GM23338 (cell line): ENCODE results near the gene AHNAK2. TPM values are rescaled to one million over a fixed set of nuclear protein-coding genes. Genes with fewer than 3 reads are reported as not detected.

Experiments
- ATAC-seq: fragments of 200-7000 bp; cut with Tn5 transposase; 3 replicates; pipeline ENCODE4 v1.9.1; 2020
- DNase-seq: peaks from one replicate; pipeline ENCODE4 v3.0.0-alpha.2; 2015; ENCODE audit warnings: low spot score
- H2AFZ ChIP-seq: fragments of 200-600 bp; sonication (generic); 2 replicates; pipeline ENCODE4 v1.8.0; 2016; ENCODE audit warnings: antibody characterized with exemption, mild to moderate bottlenecking, moderate library complexity
- H3F3A ChIP-seq: fragments of 200-600 bp; sonication (generic); replicated peaks from 2 replicates; pipeline ENCODE4 v1.8.0; 2017; ENCODE audit warnings: antibody characterized with exemption, mixed run types, low read depth
- H3K27ac ChIP-seq: fragments of 200-600 bp; sonication (generic); 2 replicates; pipeline ENCODE4 v1.6.1; 2016; ENCODE audit warnings: low read depth
- H3K27me3 ChIP-seq: fragments of 200-600 bp; sonication (generic); 2 replicates; pipeline ENCODE4 v1.8.0; 2016; ENCODE audit warnings: mild to moderate bottlenecking, mixed run types, moderate library complexity; ENCODE audit not compliant: insufficient read depth
- H3K36me3 ChIP-seq: fragments of 200-600 bp; sonication (generic); 2 replicates; pipeline ENCODE4 v1.8.0; 2016; ENCODE audit warnings: mild to moderate bottlenecking; ENCODE audit not compliant: insufficient read depth
- H3K4me1 ChIP-seq: fragments of 200-600 bp; sonication (generic); 2 replicates; pipeline ENCODE4 v1.8.0; 2016; ENCODE audit warnings: mild to moderate bottlenecking, moderate library complexity; ENCODE audit not compliant: insufficient read depth
- H3K4me2 ChIP-seq: fragments of 200-600 bp; sonication (generic); 2 replicates; pipeline ENCODE4 v1.7.1; 2017; ENCODE audit warnings: mixed run types
- H3K4me3 ChIP-seq: fragments of 200-600 bp; sonication (generic); 2 replicates; pipeline ENCODE4 v1.6.1; 2016; ENCODE audit warnings: mixed run types
- H3K79me2 ChIP-seq: fragments of 200-600 bp; sonication (generic); replicated peaks from 2 replicates; pipeline ENCODE4 v1.8.0; 2017; ENCODE audit warnings: mild to moderate bottlenecking; ENCODE audit not compliant: insufficient read depth
- H3K9me2 ChIP-seq: fragments of 200-600 bp; sonication (generic); 2 replicates; pipeline ENCODE4 v1.8.0; 2017; ENCODE audit not compliant: insufficient read depth
- H4K20me1 ChIP-seq: fragments of 200-600 bp; sonication (generic); replicated peaks from 2 replicates; pipeline ENCODE4 v1.8.0; 2017; ENCODE audit warnings: mild to moderate bottlenecking; ENCODE audit not compliant: insufficient read depth
- H3K27ac Mint-ChIP-seq: 2 replicates; pipeline ENCODE4 v1.8.0; 2020; ENCODE audit warnings: inconsistent platforms, mild to moderate bottlenecking, moderate library complexity, mixed read lengths
- H3K27me3 Mint-ChIP-seq: 3 replicates; pipeline ENCODE4 v1.8.0; 2022; ENCODE audit warnings: low read depth, mild to moderate bottlenecking, moderate library complexity, mixed read lengths, inconsistent platforms; ENCODE audit not compliant: insufficient read depth, poor library complexity
- H3K36me3 Mint-ChIP-seq: 3 replicates; pipeline ENCODE4 v1.8.0; 2021; ENCODE audit warnings: low read depth, mild to moderate bottlenecking, inconsistent platforms, moderate library complexity, mixed read lengths
- H3K4me1 Mint-ChIP-seq: 3 replicates; pipeline ENCODE4 v1.8.0; 2020; ENCODE audit warnings: mild to moderate bottlenecking, inconsistent platforms, mixed read lengths
- H3K4me3 Mint-ChIP-seq: 3 replicates; pipeline ENCODE4 v1.8.0; 2021; ENCODE audit warnings: moderate library complexity, mild to moderate bottlenecking, inconsistent platforms, mixed read lengths
- H3K9me3 Mint-ChIP-seq: 3 replicates; pipeline ENCODE4 v1.8.0; 2020; ENCODE audit warnings: moderate library complexity, mild to moderate bottlenecking, inconsistent platforms, mixed read lengths
- CREB1 ChIP-seq: fragments of 250-450 bp; sonication (Bioruptor Pico); IDR thresholded peaks from 2 replicates; pipeline ENCODE4 v1.5.0; 2020; ENCODE audit warnings: low read depth, mild to moderate bottlenecking, moderate library complexity
- CTCF ChIP-seq, 2 experiments: fragments of 200-600 bp in 1 of 2; sonication (generic) in 1 of 2; conservative IDR thresholded peaks; 2 replicates each; pipeline versions ENCODE4 v1.5.1 to v1.6.1; 2016 to 2017; ENCODE audit warnings: antibody characterized with exemption in 2 of 2, low read depth in 2 of 2, mild to moderate bottlenecking in 2 of 2, moderate library complexity in 1 of 2
- EZH2phosphoT487 ChIP-seq: fragments of 200-600 bp; sonication (generic); IDR thresholded peaks from one replicate; pipeline ENCODE4 v1.8.1; 2018; ENCODE audit warnings: antibody characterized with exemption; ENCODE audit not compliant: unreplicated experiment
- JUNB ChIP-seq: IDR thresholded peaks from one replicate; pipeline ENCODE4 v1.6.1; 2016; ENCODE audit warnings: antibody characterized with exemption; ENCODE audit not compliant: unreplicated experiment
- NANOG ChIP-seq: IDR thresholded peaks from 2 replicates; pipeline ENCODE4 v1.6.1; 2016; ENCODE audit warnings: antibody characterized with exemption, borderline replicate concordance
- POLR2AphosphoS5 ChIP-seq: IDR thresholded peaks from 2 replicates; pipeline ENCODE4 v1.6.1; 2016; ENCODE audit warnings: antibody characterized with exemption, low read depth
- REST ChIP-seq: IDR thresholded peaks from one replicate; pipeline ENCODE4 v1.6.1; 2018; ENCODE audit warnings: antibody characterized with exemption; ENCODE audit not compliant: unreplicated experiment
- STAT1 ChIP-seq: IDR thresholded peaks from one replicate; pipeline ENCODE4 v1.6.1; 2016; ENCODE audit warnings: antibody characterized with exemption; ENCODE audit not compliant: unreplicated experiment
- ZNF331 ChIP-seq: fragments of 250-450 bp; sonication (Bioruptor Pico); IDR thresholded peaks from 2 replicates; pipeline ENCODE4 v1.5.0; 2020; ENCODE audit warnings: low read depth, mild to moderate bottlenecking, moderate library complexity
- ZNF462 ChIP-seq: fragments of 250-450 bp; sonication (Bioruptor Pico); IDR thresholded peaks from 2 replicates; pipeline ENCODE4 v1.5.0; 2020; ENCODE audit warnings: mild to moderate bottlenecking, moderate library complexity
- polyA plus RNA-seq: library from polyadenylated mRNA; unstranded; fragments of >200 nt; fragmentation: Nextera tagmentation; extraction: Ambion mirVana; gene quantifications from 2 replicates; pipeline ENCODE4 v1.2.1, GENCODE V29; 2016
- total RNA-seq: library from RNA; depleted of rRNA; stranded (reverse); fragments of >200 nt; shearing (Covaris generic); gene quantifications from 2 replicates; pipeline ENCODE4 v1.2.3, GENCODE V29; 2014

The AHNAK2 gene
- total and polyA plus RNA-seq, 2 experiments from 2014 or later = 1.1 to 2.6 TPM

GRCh38 chr14:105014631-105015030, 36.5 kb upstream of the AHNAK2 start:
- peaks cover 98% of the 10 kb centered on the region for H3K79me2 ChIP-seq
- H3K4me3 ChIP-seq = no peak overlapping the region
- peaks cover 36% of the 10 kb centered on the region for H3K4me1 ChIP-seq
- Mint-ChIP-seq H3K4me1 (peaks cover 62% of the 10 kb centered on the region), H3K9me3 (no peaks in the 10 kb centered on the region), H3K4me3 (no peak overlapping the region; the same call in 2 of the 3 replicates), H3K27me3 (peaks cover 12% of the 10 kb centered on the region), H3K27ac (no peak overlapping the region), H3K36me3 (peaks cover 50% of the 10 kb centered on the region)
- H3K36me3 ChIP-seq = peaks cover 7% of the 10 kb centered on the region
- H3K27ac ChIP-seq = no peak overlapping the region
- H2AFZ ChIP-seq = no peak overlapping the region
- H3K27me3 ChIP-seq = no peaks in the 10 kb centered on the region
- ATAC-seq (peak; percentile 16), DNase-seq (no peak)
- no peaks in the 10 kb centered on the region for H3F3A ChIP-seq
- H3K9me2 ChIP-seq = no peaks in the 10 kb centered on the region
- peaks cover 77% of the 10 kb centered on the region for H4K20me1 ChIP-seq
- H3K4me2 ChIP-seq = peak overlapping the region; percentile 62; the same call in 1 of the 2 replicates
- no peak for TF ChIP-seq JUNB
- TF ChIP-seq NANOG = no peak
- no peak for TF ChIP-seq CTCF (conservative IDR thresholded peaks at IDR 0.05; ENCODE audit: low read depth in 2 of 2)
- TF ChIP-seq STAT1 = no peak
- no peak for TF ChIP-seq ZNF462
- no peak for TF ChIP-seq ZNF331 (CRISPR knock-in tag)
- TF ChIP-seq POLR2AphosphoS5 = no peak
- no peak for TF ChIP-seq CREB1
- no peak for TF ChIP-seq EZH2phosphoT487
- no peak for TF ChIP-seq REST
